H1 (cell line): ENCODE data around the gene GPALPP1. TPM values are rescaled to one million over a fixed set of nuclear protein-coding genes. Genes with fewer than 3 reads are reported as not detected.

Experiments used
- CTCF ChIA-PET: fragments of 300-600 bp; sonication (Branson Sonifier 250); formaldehyde crosslinking; loops from one replicate; lab custom pipeline; 2021; ENCODE audit not compliant: partially characterized antibody; lab: Charles Lee
- POLR2A ChIA-PET: fragments of 300-600 bp; sonication (Branson Sonifier 250); formaldehyde crosslinking; loops from one replicate; lab custom pipeline; 2021; ENCODE audit warnings: inconsistent platforms; ENCODE audit not compliant: partially characterized antibody; lab: Charles Lee
- DNase-seq, 2 experiments: peaks; one replicate each; pipeline versions ENCODE4 v3.0.0 to v3.0.0-alpha.2; 2010 to 2022; ENCODE audit warnings: low spot score in 2 of 2, low read depth in 1 of 2, mixed read lengths in 1 of 2
- FAIRE-seq: peaks from 2 replicates; lab custom pipeline; 2011; peaks lifted over from hg19 to GRCh38; lab: Jason Lieb, UNC
- H2AFZ ChIP-seq: 2 replicates; pipeline ENCODE4 v1.8.1; 2012; ENCODE audit warnings: low read length, inconsistent platforms
- H2AK5ac ChIP-seq: 2 replicates; pipeline ENCODE4 v1.6.1; 2013; ENCODE audit warnings: low read depth, low read length
- H2BK120ac ChIP-seq: replicated peaks from 2 replicates; pipeline ENCODE3; 2013; ENCODE audit warnings: low read depth, low read length, inconsistent platforms
- H2BK12ac ChIP-seq: 2 replicates; pipeline ENCODE4 v1.6.1; 2013; ENCODE audit warnings: low read depth, low read length
- H2BK15ac ChIP-seq: 2 replicates; pipeline ENCODE4 v1.6.1; 2013; ENCODE audit warnings: low read length
- H2BK20ac ChIP-seq: 2 replicates; pipeline ENCODE4 v1.6.1; 2013; ENCODE audit warnings: low read length
- H2BK5ac ChIP-seq: 2 replicates; pipeline ENCODE4 v1.6.1; 2013; ENCODE audit warnings: low read depth, low read length
- H3K14ac ChIP-seq: 2 replicates; pipeline ENCODE4 v1.6.1; 2013; ENCODE audit warnings: inconsistent platforms; ENCODE audit not compliant: insufficient read length
- H3K18ac ChIP-seq: 2 replicates; pipeline ENCODE4 v1.6.1; 2013; ENCODE audit warnings: low read length; ENCODE audit errors: extremely low read depth
- H3K23ac ChIP-seq: 2 replicates; pipeline ENCODE4 v1.6.1; 2013; ENCODE audit warnings: inconsistent platforms; ENCODE audit not compliant: insufficient read length
- H3K23me2 ChIP-seq: 2 replicates; pipeline ENCODE4 v1.6.1; 2013; ENCODE audit warnings: low read depth, low read length
- H3K27ac ChIP-seq: 2 replicates; pipeline ENCODE4 v1.6.1; 2011; ENCODE audit warnings: low read depth, low read length, inconsistent platforms
- H3K27me3 ChIP-seq, 4 experiments: replicated peaks in 1 of 4; 1 replicate in 1 of 4; 2 replicates in 3 of 4; pipeline versions ENCODE4 v1.6.1 to v1.8.1; 2011 to 2013; ENCODE audit warnings: low read length in 3 of 4, mild to moderate bottlenecking in 3 of 4, inconsistent platforms in 2 of 4, mixed read lengths in 2 of 4, moderate library complexity in 1 of 4; ENCODE audit not compliant: control insufficient read depth in 3 of 4, insufficient read depth in 3 of 4; ENCODE audit errors: extremely low read depth in 1 of 4
- H3K36me3 ChIP-seq, 4 experiments: 2 replicates each; pipeline versions ENCODE4 v1.6.1 to v1.8.1; 2011 to 2013; ENCODE audit warnings: mild to moderate bottlenecking in 4 of 4, low read length in 3 of 4, moderate library complexity in 2 of 4, control low read depth in 1 of 4, inconsistent platforms in 1 of 4; ENCODE audit not compliant: insufficient read depth in 4 of 4, control insufficient read depth in 2 of 4
- H3K4ac ChIP-seq: replicated peaks from 2 replicates; pipeline ENCODE3; 2013; ENCODE audit warnings: low read length, low read depth, mixed read lengths, inconsistent platforms; ENCODE audit not compliant: insufficient read length
- H3K4me1 ChIP-seq, 4 experiments: replicated peaks in 1 of 4; 1 replicate in 1 of 4; 2 replicates in 3 of 4; pipeline versions ENCODE4 v1.6.1 to v1.8.1; 2011 to 2013; ENCODE audit warnings: low read length in 3 of 4, inconsistent platforms in 2 of 4, mixed read lengths in 1 of 4; ENCODE audit not compliant: insufficient read depth in 4 of 4, control insufficient read depth in 3 of 4
- H3K4me2 ChIP-seq, 2 experiments: 2 replicates each; pipeline versions ENCODE4 v1.6.1 to v1.8.1; 2011 to 2013; ENCODE audit warnings: low read depth in 2 of 2, low read length in 2 of 2, control low read depth in 1 of 2, inconsistent platforms in 1 of 2, mild to moderate bottlenecking in 1 of 2; ENCODE audit not compliant: insufficient read depth in 1 of 2
- H3K4me3 ChIP-seq, 4 experiments: fragments of 200-600, 300-600 bp in 1 of 4; sonication (generic), shearing (Covaris generic), sonication (Bioruptor Twin) in 1 of 4; 2 replicates each; pipeline versions ENCODE4 v1.5.1 to v1.8.1; 2011 to 2016; ENCODE audit warnings: low read length in 4 of 4, low read depth in 3 of 4, control low read depth in 2 of 4, inconsistent platforms in 2 of 4, mild to moderate bottlenecking in 2 of 4, mixed read lengths in 1 of 4, moderate library complexity in 1 of 4; ENCODE audit not compliant: insufficient read depth in 2 of 4; ENCODE audit errors: extremely low read depth in 1 of 4
- H3K56ac ChIP-seq: replicated peaks from 2 replicates; pipeline ENCODE3; 2013; ENCODE audit warnings: low read depth, mild to moderate bottlenecking, mixed read lengths, low read length, inconsistent platforms; ENCODE audit not compliant: insufficient read length
- H3K79me1 ChIP-seq: 2 replicates; pipeline ENCODE4 v1.6.1; 2013; ENCODE audit warnings: low read depth, low read length, control low read depth
- H3K79me2 ChIP-seq, 2 experiments: 2 replicates each; pipeline versions ENCODE4 v1.6.1 to v1.8.1; 2012 to 2013; ENCODE audit warnings: low read length in 2 of 2, mild to moderate bottlenecking in 2 of 2, inconsistent platforms in 1 of 2; ENCODE audit not compliant: insufficient read depth in 2 of 2, control insufficient read depth in 1 of 2
- H3K9ac ChIP-seq, 4 experiments: replicated peaks in 1 of 4; 1 replicate in 1 of 4; 2 replicates in 3 of 4; pipeline versions ENCODE4 v1.6.1 to v1.8.1; 2011 to 2013; ENCODE audit warnings: low read depth in 3 of 4, low read length in 3 of 4, control low read depth in 2 of 4, mild to moderate bottlenecking in 2 of 4, moderate library complexity in 2 of 4, inconsistent platforms in 1 of 4; ENCODE audit errors: extremely low read depth in 1 of 4
- H3K9me3 ChIP-seq, 2 experiments: 2 replicates each; pipeline versions ENCODE4 v1.6.1 to v1.8.1; 2012 to 2013; ENCODE audit warnings: mild to moderate bottlenecking in 2 of 2, moderate library complexity in 2 of 2, control low read depth in 1 of 2, inconsistent platforms in 1 of 2, low read depth in 1 of 2, low read length in 1 of 2, mixed read lengths in 1 of 2; ENCODE audit not compliant: insufficient read depth in 2 of 2
- H4K20me1 ChIP-seq, 2 experiments: replicated peaks in 1 of 2; 2 replicates each; pipeline versions ENCODE3 to v1.8.1; 2011 to 2013; ENCODE audit warnings: inconsistent platforms in 2 of 2, low read length in 2 of 2, mild to moderate bottlenecking in 1 of 2; ENCODE audit not compliant: insufficient read depth in 2 of 2, control insufficient read depth in 1 of 2
- H4K5ac ChIP-seq: 2 replicates; pipeline ENCODE4 v1.6.1; 2013; ENCODE audit warnings: low read length, low read depth, mixed read lengths, inconsistent platforms; ENCODE audit not compliant: insufficient read length
- H4K8ac ChIP-seq: 2 replicates; pipeline ENCODE4 v1.8.0; 2013; ENCODE audit warnings: mild to moderate bottlenecking, moderate library complexity, low read length, inconsistent platforms; ENCODE audit not compliant: insufficient read depth; ENCODE audit errors: extremely low read depth
- H4K91ac ChIP-seq: replicated peaks from 2 replicates; pipeline ENCODE3; 2013; ENCODE audit warnings: low read length, mixed read lengths, inconsistent platforms; ENCODE audit not compliant: insufficient read length
- ATF3 ChIP-seq: IDR thresholded peaks from 2 replicates; pipeline ENCODE4 v1.6.1; 2011; ENCODE audit warnings: low read depth, mild to moderate bottlenecking, low read length; ENCODE audit not compliant: insufficient read depth
- BACH1 ChIP-seq: IDR thresholded peaks from 2 replicates; pipeline ENCODE4 v1.6.1; 2012; ENCODE audit warnings: low read length, improper control_type of control experiment
- CBX5 ChIP-seq: fragments of 300-800, 300-1000 bp; sonication (generic); IDR thresholded peaks from 2 replicates; pipeline ENCODE4 v1.7.1; 2016; ENCODE audit warnings: antibody characterized with exemption, low read length, low read depth
- CBX8 ChIP-seq: fragments of 300-800, 300-1000 bp; sonication (generic); IDR thresholded peaks from 2 replicates; pipeline ENCODE4 v1.7.1; 2016; ENCODE audit warnings: low read depth, low read length, borderline replicate concordance
- KDM1A ChIP-seq: fragments of 200-600, 300-600 bp; sonication (generic); IDR thresholded peaks from 2 replicates; pipeline ENCODE4 v1.7.1; 2016; ENCODE audit warnings: mild to moderate bottlenecking, low read length, borderline replicate concordance
- KDM4A ChIP-seq: IDR thresholded peaks from one replicate; pipeline ENCODE4 v1.7.1; 2012; ENCODE audit warnings: low read depth, mild to moderate bottlenecking, moderate library complexity, low read length, inconsistent platforms; ENCODE audit not compliant: severe bottlenecking
- KDM5A ChIP-seq: fragments of 200-600 bp; IDR thresholded peaks from 2 replicates; pipeline ENCODE4 v1.7.1; 2012; ENCODE audit warnings: mild to moderate bottlenecking, low read length, inconsistent platforms, mixed read lengths
- POLR2A ChIP-seq, 2 experiments: IDR thresholded peaks; 1 replicate in 1 of 2; 2 replicates in 1 of 2; pipeline ENCODE4 v1.6.1; 2011; ENCODE audit warnings: low read depth in 2 of 2, low read length in 2 of 2, mild to moderate bottlenecking in 2 of 2; ENCODE audit errors: control extremely low read depth in 1 of 2
- POLR2AphosphoS5 ChIP-seq: IDR thresholded peaks from 2 replicates; pipeline ENCODE4 v1.6.1; 2011; ENCODE audit warnings: low read depth, low read length
- SUZ12 ChIP-seq: fragments of 200-600 bp; sonication (generic); IDR thresholded peaks from 2 replicates; pipeline ENCODE4 v1.6.1; 2012; ENCODE audit warnings: mild to moderate bottlenecking, inconsistent platforms, low read length, moderate library complexity, mixed read lengths
- TCF12 ChIP-seq: IDR thresholded peaks from 2 replicates; pipeline ENCODE4 v1.6.1; 2011; ENCODE audit warnings: low read depth, mild to moderate bottlenecking, low read length
- YY1 ChIP-seq: IDR thresholded peaks from 2 replicates; pipeline ENCODE4 v1.6.1; 2011; ENCODE audit warnings: low read depth, mild to moderate bottlenecking, low read length
- WGBS, 2 experiments: shearing (Covaris generic) in 1 of 2; methylation state at CpG; one replicate each; pipeline versions ENCODE4 v1.1.6 to v1.1.7; 2013 to 2015; ENCODE audit warnings: low lambda C conversion rate in 2 of 2, mixed read lengths in 2 of 2, inconsistent platforms in 1 of 2, low coverage in 1 of 2, missing lambda C conversion rate in 1 of 2; ENCODE audit not compliant: insufficient replicate concordance in 2 of 2, insufficient coverage in 1 of 2, insufficient read length in 1 of 2; ENCODE audit errors: extremely low coverage in 1 of 2, missing lambda C conversion rate in 1 of 2; 5-methylcytosine and 5-hydroxymethylcytosine counted together
- polyA plus RNA-seq, 7 experiments: library from polyadenylated mRNA; depleted of rRNA in 3 of 7; stranded (reverse) in 5 of 7; unstranded in 2 of 7; fragments of >200 nt in 5 of 7; fragments of 200-250 nt in 2 of 7; gene quantifications; 1 replicate in 5 of 7; 2 replicates in 1 of 7; 4 replicates in 1 of 7; pipeline versions ENCODE4 v1.2.1 to v1.2.3, GENCODE V29; 2011 to 2013; ENCODE audit warnings: missing spikeins in 2 of 7, mixed read lengths in 2 of 7
- total RNA-seq: library from RNA; stranded (reverse); fragmentation: NEBNext Ultra II Directional; extraction: Animal tissue kit (Norgen Biotek cat#: 25700); gene quantifications from 2 replicates; pipeline ENCODE4 v1.2.1, GENCODE V29; 2021

GPALPP1 gene
- total and polyA plus RNA-seq, 2 of the 8 experiments (the other 6 are each of a cell fraction or from before 2014, with no cell fraction given), result 8.5 to 26.1 TPM

GRCh38 chr13:45060062-45060461 lies 70.7 kb downstream of the GPALPP1 start:
- no peak overlapping the region for H2BK120ac ChIP-seq
- no peak overlapping the region for H4K5ac ChIP-seq
- H3K36me3 ChIP-seq, result no peaks in the 10 kb centered on the region
- no peak overlapping the region for H3K14ac ChIP-seq
- no peak overlapping the region for H4K8ac ChIP-seq
- FAIRE-seq (no peak), DNase-seq (no peak)
- no peak overlapping the region for H3K4me2 ChIP-seq
- no peak overlapping the region for H4K91ac ChIP-seq
- 100% methylated on average over 3 of the region's 3 CpGs; no CpG with 5 or more reads in 1 of the 2 experiments for WGBS, 2 experiments
- H3K27ac ChIP-seq, result no peak overlapping the region
- no peak overlapping the region for H3K9ac ChIP-seq
- ChIA-PET CTCF (interaction anchor here (0.8 to 3.3 kb wide), 3 partner anchors 11 to 229 kb away, joined by 5 to 12 read pairs (median 11); no protein-coding TSS in a partner anchor), POLR2A (no interaction called here)
- no peak overlapping the region for H2BK15ac ChIP-seq
- no peak overlapping the region for H3K4ac ChIP-seq
- H3K79me2 ChIP-seq, result no peaks in the 10 kb centered on the region
- H2BK12ac ChIP-seq, result no peak overlapping the region
- H3K56ac ChIP-seq, result no peak overlapping the region
- no peak overlapping the region for H2BK20ac ChIP-seq
- H3K23me2 ChIP-seq, result no peaks in the 10 kb centered on the region
- no peaks in the 10 kb centered on the region for H3K79me1 ChIP-seq
- no peak overlapping the region for H3K18ac ChIP-seq
- H3K23ac ChIP-seq, result no peak overlapping the region
- H2AK5ac ChIP-seq, result no peak overlapping the region
- H3K4me1 ChIP-seq, result no peaks in the 10 kb centered on the region
- no peak overlapping the region for H3K4me3 ChIP-seq
- H4K20me1 ChIP-seq, result no peaks in the 10 kb centered on the region
- no peaks in the 10 kb centered on the region for H3K27me3 ChIP-seq
- H3K9me3 ChIP-seq, result no peaks in the 10 kb centered on the region
- H2AFZ ChIP-seq, result no peak overlapping the region
- H2BK5ac ChIP-seq, result no peak overlapping the region
- TF ChIP-seq POLR2A (IDR thresholded peaks at IDR 0.05; ENCODE audit: control extremely low read depth in 1 of 2, low read depth in 2 of 2, low read length in 2 of 2) (no peak), CBX5 (no peak), KDM1A (no peak), TCF12 (no peak), BACH1 (no peak), KDM4A (no peak), POLR2AphosphoS5 (no peak), SUZ12 (no peak), CBX8 (no peak), KDM5A (no peak), YY1 (no peak), ATF3 (no peak)
